ENCODE measurements around the gene PNRC1. TPM values are rescaled to one million over a fixed set of nuclear protein-coding genes. Genes with fewer than 3 reads are reported as not detected.
"Not testable (repeated sequence)": the region's sequence is repeated elsewhere in the genome, so short reads cannot be mapped to it uniquely, and the experiment has no call there.

Gene PNRC1
- total RNA-seq (2014; rRNA removed; shearing (Covaris generic)): 65.8 and 66.2 TPM in 2 replicates
- 10.8 TPM in 2 replicates for polyA plus RNA-seq (2014; cell fraction: nucleus; rRNA removed)

DNA sequence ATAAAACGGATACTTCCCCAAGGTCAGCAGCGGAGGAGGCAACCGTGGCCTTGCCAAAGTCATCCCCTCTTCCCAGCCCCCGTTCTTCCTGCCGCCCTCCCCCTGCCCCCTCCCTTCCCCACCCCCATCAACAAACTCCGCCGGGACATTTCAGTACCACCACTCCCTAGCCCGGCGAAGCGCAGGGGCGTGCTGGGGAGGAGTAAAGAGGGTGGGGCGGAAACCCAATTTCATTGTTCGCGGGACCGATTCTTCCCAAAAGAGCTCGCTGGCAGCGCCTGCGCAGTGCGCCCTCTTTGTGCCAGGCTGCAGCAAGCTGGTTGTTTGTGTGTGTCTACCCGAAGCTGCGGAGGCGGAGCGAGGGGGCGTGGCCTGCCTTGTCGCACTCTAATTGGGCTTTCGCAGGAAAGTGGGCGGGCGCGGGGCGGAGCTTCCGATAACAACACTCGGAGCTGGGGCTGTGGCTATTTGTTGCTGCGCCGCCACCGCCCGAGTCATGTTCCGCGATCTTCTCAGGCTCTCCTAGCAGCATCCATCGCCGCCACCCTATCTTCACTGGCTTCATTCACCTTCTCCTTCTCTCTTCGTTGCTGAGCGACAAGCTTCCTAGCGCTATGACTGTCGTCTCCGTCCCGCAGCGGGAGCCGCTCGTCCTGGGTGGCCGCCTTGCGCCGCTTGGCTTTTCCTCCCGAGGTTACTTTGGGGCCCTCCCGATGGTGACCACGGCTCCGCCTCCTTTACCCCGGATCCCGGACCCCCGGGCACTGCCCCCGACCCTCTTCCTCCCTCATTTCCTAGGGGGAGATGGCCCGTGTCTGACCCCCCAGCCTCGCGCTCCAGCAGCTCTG is at the start of gene PNRC1:
PNRC1 (plus strand) TSS at position 471 of the 848 bp plus-strand sequence; CDS start at position 615, 144 bp downstream.
- peak; percentile 97 for DNase-seq (ENCODE audit: extremely low read depth, low read depth)

DNA sequence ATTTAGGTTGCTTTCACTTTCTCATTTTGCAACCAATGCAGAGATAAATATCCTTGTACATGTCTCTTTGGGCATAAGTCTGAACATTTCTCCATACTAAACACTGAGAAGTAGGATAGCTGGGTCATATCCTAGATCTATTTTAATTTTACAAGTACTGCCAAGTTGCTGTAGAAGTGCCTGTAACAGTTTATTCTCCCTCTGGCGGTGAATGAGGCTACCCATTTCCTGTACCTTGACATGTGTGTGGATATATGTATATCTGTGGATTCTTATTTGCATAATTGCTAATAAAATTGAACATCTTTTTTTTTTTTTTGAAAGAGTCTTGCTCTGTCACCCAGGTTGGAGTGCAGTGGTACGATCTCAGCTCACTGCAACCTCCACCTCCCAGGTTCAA is 48.0 kb upstream of the PNRC1 start:
- no peak for DNase-seq (ENCODE audit: extremely low read depth, low read depth)

DNA sequence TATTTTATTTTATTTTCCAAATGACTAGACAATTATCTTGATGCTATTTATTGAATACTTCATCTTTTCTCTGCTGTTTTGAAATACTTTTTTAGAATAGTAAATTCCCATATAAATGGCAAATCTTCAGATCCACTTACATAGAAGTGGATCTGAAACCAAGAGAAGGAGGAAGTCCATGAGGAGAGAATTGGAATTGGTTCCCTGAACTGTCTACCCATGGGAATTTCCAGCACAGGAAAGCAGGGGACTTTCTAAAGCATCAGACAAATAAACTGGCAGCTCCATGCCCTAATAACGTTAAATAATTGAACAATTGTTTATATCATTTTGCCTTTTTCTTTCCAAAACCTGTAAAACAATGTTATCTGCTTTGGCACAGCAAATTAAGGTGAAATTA is 47.1 kb upstream of the PNRC1 start:
- DNase-seq (ENCODE audit: extremely low read depth, low read depth): no peak

DNA sequence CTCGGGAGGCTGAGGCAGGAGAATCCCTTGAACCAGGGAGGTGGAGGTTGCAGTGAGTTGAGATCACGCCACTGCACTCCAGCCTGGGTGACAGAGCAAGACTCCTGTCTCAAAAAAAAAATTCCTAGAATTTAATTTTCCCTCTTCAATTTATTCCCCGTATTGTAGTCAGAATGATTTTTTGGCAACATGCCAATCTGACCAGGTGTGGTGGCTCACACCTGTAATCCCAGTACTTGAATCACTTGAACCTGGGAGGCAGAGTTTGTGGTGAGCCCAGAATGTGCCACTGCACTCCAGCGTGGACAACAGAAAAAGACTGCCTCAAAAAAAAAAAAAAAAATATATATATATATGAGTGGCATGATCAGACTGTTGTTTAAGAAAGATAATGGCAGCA is 46.4 kb upstream of the PNRC1 start:
- not testable (repeated sequence) for DNase-seq (ENCODE audit: extremely low read depth, low read depth)

DNA sequence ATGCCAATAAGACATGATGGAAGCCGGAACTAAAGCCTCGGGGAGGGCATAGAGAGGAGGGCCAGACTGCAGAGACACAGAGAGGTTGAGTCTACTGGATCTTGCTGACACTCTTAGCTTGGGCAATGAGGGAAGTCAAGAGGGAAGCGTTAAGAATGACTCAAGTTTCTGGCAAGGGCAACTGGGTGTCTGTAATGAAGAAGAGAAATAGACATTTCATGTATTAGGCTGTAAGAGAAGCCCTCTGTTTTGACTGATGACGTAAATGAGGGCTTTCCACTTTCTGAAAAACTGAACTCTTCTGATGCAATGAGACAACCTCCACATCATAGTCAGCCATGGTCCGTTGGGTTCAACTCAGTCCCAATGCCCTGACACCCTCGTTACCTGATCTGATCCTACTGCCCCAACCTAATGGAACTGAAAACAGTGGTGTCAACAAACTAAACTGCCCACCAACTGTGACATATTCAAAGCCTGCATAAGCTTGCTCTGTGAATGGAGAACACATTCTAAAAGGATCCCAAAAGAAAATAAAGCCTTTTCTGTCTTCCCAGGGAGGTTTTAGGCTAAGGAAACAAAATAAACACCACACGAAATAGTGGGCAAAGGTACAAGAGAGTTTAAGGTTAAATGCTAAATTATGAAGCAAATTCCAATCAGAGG is 45.8 kb upstream of the PNRC1 start:
- DNase-seq (ENCODE audit: extremely low read depth, low read depth): peak; percentile 77

DNA sequence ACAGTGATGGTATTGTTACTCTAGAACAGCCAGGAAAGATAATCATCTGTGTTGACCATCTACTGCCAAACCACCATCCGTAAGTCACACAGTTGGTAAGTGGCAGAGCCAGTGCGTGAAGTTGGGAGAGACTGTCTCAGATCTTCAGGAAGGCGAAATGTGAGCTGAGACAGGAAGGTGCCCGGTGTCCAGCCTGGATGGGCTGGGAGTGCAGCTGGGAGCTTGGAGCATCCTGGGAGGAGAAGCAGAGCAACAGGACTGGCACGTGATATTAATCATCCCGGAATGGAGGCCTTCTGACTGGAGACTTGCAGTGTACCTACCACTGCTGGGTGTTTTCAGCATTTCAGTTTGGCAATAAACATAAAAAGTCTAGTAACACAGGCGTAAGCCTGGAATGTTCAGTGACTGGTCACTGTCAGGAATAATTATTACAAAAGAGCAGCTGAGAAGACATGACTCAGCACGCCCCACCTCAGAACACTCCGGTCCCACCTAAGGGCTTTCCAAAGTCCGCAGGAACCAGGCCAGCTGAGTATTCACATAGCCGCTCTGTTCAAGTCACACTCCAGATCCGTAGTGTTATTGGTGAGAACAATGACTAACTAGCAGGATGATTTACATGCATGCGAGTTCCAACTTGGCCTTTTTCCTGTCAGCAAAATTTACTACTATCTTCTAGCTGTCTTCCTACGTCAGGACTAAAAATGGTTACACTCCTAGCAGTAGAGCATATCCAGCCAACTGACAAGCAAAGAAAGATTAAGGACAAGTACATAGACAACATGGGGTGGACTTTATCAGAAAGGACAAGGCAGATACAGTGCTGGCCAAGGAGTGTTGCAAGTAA is 45.1 kb upstream of the PNRC1 start:
- DNase-seq (ENCODE audit: extremely low read depth, low read depth): peak; percentile 91

- no peak for DNase-seq (ENCODE audit: extremely low read depth, low read depth)
Measured at GRCh38 chr6:89037141-89037900, 43.2 kb upstream of the PNRC1 start.

- DNase-seq (ENCODE audit: extremely low read depth, low read depth): not testable (repeated sequence)
Measured at GRCh38 chr6:89037901-89038293, 42.7 kb upstream of the PNRC1 start.

- no peak for DNase-seq (ENCODE audit: extremely low read depth, low read depth)
Measured at GRCh38 chr6:89042664-89043063, 37.9 kb upstream of the PNRC1 start.

GRCh38 chr6:89044328-89045010 is 36.1 kb upstream of the PNRC1 start:
- DNase-seq (ENCODE audit: extremely low read depth, low read depth): no peak

DNA sequence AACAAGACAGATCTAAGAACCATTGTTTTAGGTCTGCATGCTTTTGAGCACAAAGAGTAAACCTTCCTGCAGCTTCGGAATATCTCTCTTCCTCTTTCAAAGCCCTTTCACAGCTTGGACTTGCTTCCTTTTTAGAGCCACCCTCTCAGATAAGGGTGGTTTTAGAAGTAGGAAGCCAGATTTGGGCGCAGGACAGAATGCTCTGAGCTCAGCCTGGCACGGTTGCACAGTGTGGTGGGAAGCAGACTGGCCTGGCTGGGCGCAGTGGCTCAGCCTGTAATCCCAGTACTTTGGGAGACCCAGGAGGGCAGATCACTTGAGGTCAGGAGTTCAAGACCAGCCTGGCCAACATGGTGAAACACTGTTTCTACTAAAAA is 35.6 kb upstream of the PNRC1 start:
- DNase-seq (ENCODE audit: extremely low read depth, low read depth): no peak

GRCh38 chr6:89045576-89045975 is 35.0 kb upstream of the PNRC1 start:
- no peak for DNase-seq (ENCODE audit: extremely low read depth, low read depth)

GRCh38 chr6:89047473-89047872 is 33.1 kb upstream of the PNRC1 start:
- no peak for DNase-seq (ENCODE audit: extremely low read depth, low read depth)

DNA sequence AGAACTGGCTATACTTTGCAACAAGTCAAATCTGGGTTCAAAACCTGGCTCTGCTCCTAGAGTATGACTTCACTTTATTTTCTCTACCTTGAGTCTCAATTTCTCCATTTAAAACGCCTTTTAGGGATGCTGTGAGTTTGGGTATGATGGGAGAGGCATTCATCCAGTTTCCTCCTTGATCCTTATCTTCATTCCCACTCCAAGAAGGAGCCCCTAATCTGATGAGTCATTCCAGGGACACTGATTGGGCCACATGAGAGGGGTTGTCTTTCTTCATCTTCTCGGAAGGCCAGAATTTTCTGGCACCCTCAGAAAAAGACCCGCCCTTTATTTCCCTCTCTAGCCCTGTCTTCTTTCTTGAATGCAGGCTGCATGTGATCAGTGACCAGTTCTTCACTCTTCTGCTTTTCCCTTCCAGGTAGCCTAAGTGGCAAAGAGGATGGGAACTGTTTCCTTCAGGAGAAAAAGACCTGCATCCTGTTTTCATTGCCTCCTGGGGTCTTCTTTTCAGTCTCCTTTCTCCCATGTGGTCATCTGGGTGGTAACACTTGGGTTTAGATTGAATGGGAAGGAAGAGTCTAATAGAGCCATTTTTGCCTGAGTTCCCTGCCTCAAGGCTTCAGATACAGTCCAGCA is 32.1 kb upstream of the PNRC1 start:
- DNase-seq (ENCODE audit: extremely low read depth, low read depth): no peak

DNA sequence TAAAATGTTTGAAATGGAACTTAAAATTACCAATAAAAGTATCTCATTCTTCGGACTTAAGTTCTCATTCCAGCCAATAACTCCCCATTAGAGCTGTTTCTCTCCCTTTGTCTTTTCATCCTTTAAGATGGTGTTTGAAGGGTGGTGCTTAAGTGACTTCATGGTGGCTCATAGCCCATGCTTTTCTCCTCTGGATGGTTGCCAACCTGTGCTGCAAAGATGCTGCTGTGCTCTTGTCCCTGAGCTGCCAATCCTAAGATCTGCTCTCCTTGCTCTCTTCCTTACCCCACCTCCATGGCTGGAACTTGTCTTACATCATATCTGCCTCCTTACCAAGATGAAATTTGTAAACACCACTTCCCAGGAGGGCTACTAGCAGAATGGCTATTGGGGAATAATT is 31.6 kb upstream of the PNRC1 start:
- DNase-seq (ENCODE audit: extremely low read depth, low read depth): no peak

DNA sequence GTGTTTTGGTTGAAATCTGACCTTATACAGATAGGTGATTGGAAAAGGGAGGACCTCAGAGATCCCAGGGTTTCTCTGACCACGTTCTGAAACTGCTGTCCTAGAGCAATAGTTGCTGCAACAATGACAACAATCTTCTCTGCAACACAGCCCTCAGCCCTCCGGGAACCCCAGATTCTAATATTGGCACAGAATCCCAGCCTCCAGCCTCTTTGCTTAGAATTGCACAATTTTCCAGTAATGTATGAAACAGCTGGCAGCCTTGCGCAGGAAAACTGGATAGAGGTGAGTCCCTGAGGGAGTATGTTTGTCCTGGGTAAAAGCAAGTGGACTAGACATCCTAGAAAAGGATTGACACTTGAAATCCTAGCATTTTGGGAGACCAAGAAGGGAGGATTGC is 30.4 kb upstream of the PNRC1 start:
- DNase-seq (ENCODE audit: extremely low read depth, low read depth): peak; percentile 30

DNA sequence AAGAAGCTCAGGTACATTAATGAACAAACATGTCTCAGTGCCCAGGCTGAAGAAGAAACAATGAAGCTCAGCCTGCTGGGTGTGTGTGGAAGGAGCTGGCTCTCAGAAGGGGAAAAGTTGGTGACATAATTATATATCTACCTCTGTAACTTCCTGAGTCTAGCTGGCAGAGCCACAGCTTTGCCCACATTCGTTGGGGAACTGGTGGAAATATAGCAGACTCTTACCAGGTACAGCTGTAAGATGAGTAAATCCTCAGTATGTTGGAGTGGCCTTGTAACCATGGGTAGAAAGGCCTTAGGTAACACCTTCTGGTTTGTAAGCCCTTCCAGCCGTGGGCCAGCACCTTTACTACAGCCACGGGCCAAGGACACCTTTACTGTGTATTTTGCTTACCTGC is 29.9 kb upstream of the PNRC1 start:
- DNase-seq (ENCODE audit: extremely low read depth, low read depth): no peak

DNA sequence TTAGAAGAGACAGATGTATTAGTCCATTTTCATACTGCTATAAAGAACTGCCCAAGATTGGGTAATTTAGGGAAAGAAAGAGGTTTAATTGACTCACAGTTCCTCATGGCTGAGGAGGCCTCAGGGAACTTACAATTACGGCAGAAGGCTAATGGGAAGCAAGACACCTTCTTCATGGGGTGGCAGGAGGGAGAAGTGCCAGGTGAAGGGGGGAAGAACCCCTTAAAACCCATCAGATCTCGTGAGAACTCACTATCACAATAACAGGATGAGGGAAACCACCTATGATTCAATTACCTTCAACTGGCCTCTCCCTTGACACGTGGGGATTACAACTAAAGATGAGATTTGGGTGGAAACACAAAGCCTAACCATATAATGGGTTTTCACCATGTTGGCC is 28.9 kb upstream of the PNRC1 start:
- no peak for DNase-seq (ENCODE audit: extremely low read depth, low read depth)

DNA sequence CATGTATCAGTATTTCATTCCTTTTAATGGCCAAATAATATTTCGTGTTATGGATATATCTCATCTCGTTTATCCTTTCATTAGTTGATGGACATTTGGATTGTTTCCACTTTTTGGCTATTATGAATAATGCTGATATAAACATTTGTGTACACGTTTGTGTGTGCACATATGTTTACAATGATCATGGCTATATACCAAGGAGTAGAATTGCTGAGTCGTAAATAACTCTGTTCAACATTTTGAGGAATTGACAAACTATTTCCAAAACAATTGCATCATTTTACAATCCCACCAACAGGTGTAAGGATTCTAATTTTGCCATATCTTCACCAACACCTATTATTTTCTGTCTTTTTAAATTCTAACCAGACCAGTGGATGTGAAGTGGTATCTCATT is 26.3 kb upstream of the PNRC1 start:
- no peak for DNase-seq (ENCODE audit: extremely low read depth, low read depth)
